Transverse colon (tissue), 4 donors: ENCODE results near the gene NBEAL2.

Experiments
- CTCF ChIP-seq, 5 experiments: fragments of 200-600 bp in 3 of 5; fragments of 450-650 bp in 2 of 5; sonication (generic) in 3 of 5; IDR thresholded peaks; 1 replicate in 2 of 5; 2 replicates in 3 of 5; pipeline ENCODE4 v1.5.1; 2016 to 2017; ENCODE audit warnings: antibody characterized with exemption in 5 of 5, inconsistent platforms in 3 of 5, mild to moderate bottlenecking in 2 of 5, moderate library complexity in 1 of 5
- POLR2AphosphoS5 ChIP-seq, 3 donors: sonication (generic); formaldehyde crosslinking; IDR thresholded peaks; one replicate each; pipeline ENCODE4 v1.6.1; 2016; ENCODE audit warnings: antibody characterized with exemption in 3 of 3

- TF ChIP-seq CTCF (IDR thresholded peaks at IDR 0.05) (no peak), POLR2AphosphoS5 (IDR thresholded peaks at IDR 0.05) (no peak)
Observed at GRCh38 chr3:46960081-46960701, 19.3 kb upstream of the NBEAL2 start.
